Endothelial cell of umbilical vein (primary cell): ENCODE results near the gene TAF6. TPM values are rescaled to one million over a fixed set of nuclear protein-coding genes. Genes with fewer than 3 reads are reported as not detected.

Source experiments
- BruUV-seq: library from RNA; stranded (reverse); fragments of 400-500 nt; replicated peaks from 2 replicates; lab custom pipeline; 2021; lab: Mats Ljungman, UMichigan
- CTCF ChIA-PET: fragments of 300-600, 350-600 bp; sonication (Branson Sonifier 250); formaldehyde crosslinking; loops from one replicate; lab custom pipeline; 2021; ENCODE audit warnings: antibody characterized with exemption, inconsistent platforms; lab: Charles Lee
- POLR2A ChIA-PET: fragments of 300-600, 350-600 bp; sonication (Branson Sonifier 250); formaldehyde crosslinking; loops from one replicate; lab custom pipeline; 2021; ENCODE audit warnings: antibody characterized with exemption, inconsistent platforms; lab: Charles Lee
- DNase-seq: peaks from one replicate; pipeline ENCODE4 v3.0.0-alpha.2; 2011; ENCODE audit warnings: low read depth, low spot score
- FAIRE-seq: peaks from 2 replicates; lab custom pipeline; 2011; peaks lifted over from hg19 to GRCh38; lab: Jason Lieb, UNC
- H2AFZ ChIP-seq: 2 replicates; pipeline ENCODE4 v1.6.0; 2012; ENCODE audit warnings: low read depth, low read length, control low read depth, inconsistent platforms
- H3K27ac ChIP-seq: 2 replicates; pipeline ENCODE4 v1.5.1; 2011; ENCODE audit warnings: low read depth, mild to moderate bottlenecking, control low read depth, low read length, moderate library complexity; ENCODE audit not compliant: insufficient read depth
- H3K27me3 ChIP-seq, 2 experiments: 2 replicates each; pipeline versions ENCODE4 v1.6.0 to v1.6.1; 2011; ENCODE audit warnings: low read length in 2 of 2, mixed read lengths in 1 of 2; ENCODE audit not compliant: control insufficient read depth in 2 of 2, insufficient read depth in 2 of 2
- H3K36me3 ChIP-seq, 2 experiments: 2 replicates in 1 of 2; 3 replicates in 1 of 2; pipeline ENCODE4 v1.5.1; 2011; ENCODE audit warnings: low read length in 2 of 2, mild to moderate bottlenecking in 1 of 2, moderate library complexity in 1 of 2; ENCODE audit not compliant: control insufficient read depth in 2 of 2, insufficient read depth in 2 of 2; ENCODE audit errors: extremely low read depth in 1 of 2
- H3K4me1 ChIP-seq: 3 replicates; pipeline ENCODE4 v1.5.1; 2011; ENCODE audit warnings: mild to moderate bottlenecking, low read length; ENCODE audit not compliant: control insufficient read depth, insufficient read depth; ENCODE audit errors: extremely low read depth
- H3K4me2 ChIP-seq: 2 replicates; pipeline ENCODE4 v1.6.1; 2011; ENCODE audit warnings: low read length, control low read depth, mixed read lengths; ENCODE audit not compliant: insufficient read depth
- H3K4me3 ChIP-seq, 3 experiments: fragments of 200-600 bp in 1 of 3; sonication (generic), shearing (Covaris generic) in 1 of 3; replicated peaks in 1 of 3; 2 replicates each; pipeline ENCODE4 v1.5.1; 2011 to 2016; ENCODE audit warnings: control low read depth in 3 of 3, low read length in 3 of 3, mild to moderate bottlenecking in 2 of 3, inconsistent platforms in 1 of 3, low read depth in 1 of 3, moderate library complexity in 1 of 3; ENCODE audit not compliant: insufficient read depth in 1 of 3
- H3K79me2 ChIP-seq: 2 replicates; pipeline ENCODE4 v1.6.0; 2012; ENCODE audit warnings: low read length, inconsistent platforms; ENCODE audit not compliant: control insufficient read depth, insufficient read depth
- H3K9ac ChIP-seq: replicated peaks from 2 replicates; pipeline ENCODE3; 2011; ENCODE audit warnings: low read length, control low read depth; ENCODE audit not compliant: insufficient read depth; ENCODE audit errors: extremely low read depth
- H3K9me1 ChIP-seq: replicated peaks from 3 replicates; pipeline ENCODE4 v1.6.0; 2011; ENCODE audit warnings: mild to moderate bottlenecking, low read length; ENCODE audit not compliant: control insufficient read depth, insufficient read depth; ENCODE audit errors: extremely low read depth
- H3K9me3 ChIP-seq: replicated peaks from 2 replicates; pipeline ENCODE4 v1.5.1; 2012; ENCODE audit warnings: low read length, inconsistent platforms; ENCODE audit not compliant: control insufficient read depth, insufficient read depth
- H4K20me1 ChIP-seq: replicated peaks from 2 replicates; pipeline ENCODE3; 2011; ENCODE audit warnings: mild to moderate bottlenecking, low read length; ENCODE audit not compliant: control insufficient read depth, insufficient read depth; ENCODE audit errors: extremely low read depth
- CTCF ChIP-seq, 2 donors: IDR thresholded peaks; 1 replicate in 1 of 2; 2 replicates in 1 of 2; pipeline ENCODE4 v1.5.1; 2011; ENCODE audit warnings: low read length in 2 of 2, mild to moderate bottlenecking in 2 of 2, moderate library complexity in 2 of 2, control low read depth in 1 of 2, inconsistent platforms in 1 of 2, low read depth in 1 of 2; ENCODE audit not compliant: insufficient read depth in 1 of 2; ENCODE audit errors: extremely low read depth in 1 of 2
- EZH2 ChIP-seq: IDR thresholded peaks from 2 replicates; pipeline ENCODE4 v1.6.1; 2012; ENCODE audit warnings: borderline replicate concordance, low read depth, mild to moderate bottlenecking, moderate library complexity, low read length, inconsistent platforms; ENCODE audit not compliant: severe bottlenecking
- FOS ChIP-seq: IDR thresholded peaks from 2 replicates; pipeline ENCODE4 v1.6.1; 2011; ENCODE audit warnings: mild to moderate bottlenecking, low read length, moderate library complexity, borderline replicate concordance; ENCODE audit not compliant: insufficient read depth
- GATA2 ChIP-seq: IDR thresholded peaks from 2 replicates; pipeline ENCODE4 v1.7.0; 2011; ENCODE audit warnings: low read depth, mild to moderate bottlenecking, moderate library complexity, mixed read lengths, low read length; ENCODE audit not compliant: insufficient read length, insufficient read depth
- JUN ChIP-seq: IDR thresholded peaks from 2 replicates; pipeline ENCODE4 v1.6.1; 2011; ENCODE audit warnings: borderline replicate concordance, low read depth; ENCODE audit not compliant: insufficient read length, insufficient read depth
- MAX ChIP-seq: IDR thresholded peaks from 2 replicates; pipeline ENCODE4 v1.6.1; 2011; ENCODE audit not compliant: insufficient read depth, insufficient read length
- MYC ChIP-seq: IDR thresholded peaks from one replicate; pipeline ENCODE4 v1.6.1; 2011; ENCODE audit warnings: mild to moderate bottlenecking, low read depth, low read length
- POLR2A ChIP-seq: IDR thresholded peaks from 2 replicates; pipeline ENCODE4 v1.6.1; 2012; ENCODE audit warnings: low read depth, mild to moderate bottlenecking, control low read depth, low read length
- POLR2AphosphoS5 ChIP-seq: IDR thresholded peaks from 2 replicates; pipeline ENCODE4 v1.6.1; 2012; ENCODE audit warnings: low read depth, mild to moderate bottlenecking, control low read depth, low read length, moderate library complexity; ENCODE audit not compliant: insufficient read depth
- dilution Hi-C: fragments of 300-500 bp; cut with MboI; formaldehyde crosslinking; loops from one replicate; pipeline ENCODE4 v1.15.0; 2019; ENCODE audit warnings: low sequenced_read_pairs; ENCODE audit not compliant: extremely low pct_ligation_motif_present
- intact Hi-C: fragments of 100-400 bp; cut with micrococcal nuclease; formaldehyde crosslinking; loops from one replicate; pipeline ENCODE4 v1.10.0; 2022
- polyA plus RNA-seq, 4 experiments: library from polyadenylated mRNA; depleted of rRNA in 3 of 4; stranded (reverse) in 3 of 4; unstranded in 1 of 4; fragments of >200 nt; gene quantifications; 2 replicates each; pipeline versions ENCODE4 v1.2.1 to v1.2.3, GENCODE V29; 2011 to 2012; ENCODE audit warnings: missing spikeins in 1 of 4
- total RNA-seq: library from RNA; stranded (reverse); gene quantifications from 2 replicates; pipeline ENCODE4 v1.2.3, GENCODE V29; 2021

Gene TAF6
- total and polyA plus RNA-seq, 2 donors (not counting 3 experiments of a cell fraction or from before 2014, with no cell fraction given), result 32.7 to 64.6 TPM

GRCh38 chr7:100093054-100093453 lies 26.1 kb downstream of the TAF6 start:
- H3K27ac ChIP-seq, result peak overlapping the region; percentile 25
- intact Hi-C loops (no loop called here), dilution Hi-C loops (no loop called here)
- peaks cover 23% of the 10 kb centered on the region for H3K4me1 ChIP-seq
- no peaks in the 10 kb centered on the region for H3K9me3 ChIP-seq
- DNase-seq (peak; percentile 44), FAIRE-seq (peak; percentile 42)
- no peak overlapping the region for H3K9ac ChIP-seq
- H3K4me2 ChIP-seq, result no peak overlapping the region
- H3K79me2 ChIP-seq, result peaks cover 34% of the 10 kb centered on the region
- POLR2A ChIA-PET, result no interaction called here
- H2AFZ ChIP-seq, result no peak overlapping the region
- H3K36me3 ChIP-seq, result peaks cover 42 to 47% of the 10 kb centered on the region in 2 experiments
- H3K27me3 ChIP-seq, result no peaks in the 10 kb centered on the region
- TF ChIP-seq JUN (no peak), POLR2A (peak; percentile 41), CTCF (IDR thresholded peaks at IDR 0.05; ENCODE audit: extremely low read depth in 1 of 2, insufficient read depth in 1 of 2, low read depth in 1 of 2, low read length in 2 of 2) (no peak), MYC (no peak), EZH2 (no peak), MAX (no peak), POLR2AphosphoS5 (peak; percentile 13), FOS (no peak), GATA2 (no peak)
- no peaks in the 10 kb centered on the region for H4K20me1 ChIP-seq
- no peaks in the 10 kb centered on the region for H3K9me1 ChIP-seq
- H3K4me3 ChIP-seq, result no peak overlapping the region
- no TSS peak for BruUV-seq
- CTCF ChIA-PET, result interaction anchor here (0.9 kb wide), 1 partner anchor 38 kb away, joined by 3 read pairs; no protein-coding TSS in a partner anchor
